ENCODE results near the gene RARB.

Gene RARB

DNA sequence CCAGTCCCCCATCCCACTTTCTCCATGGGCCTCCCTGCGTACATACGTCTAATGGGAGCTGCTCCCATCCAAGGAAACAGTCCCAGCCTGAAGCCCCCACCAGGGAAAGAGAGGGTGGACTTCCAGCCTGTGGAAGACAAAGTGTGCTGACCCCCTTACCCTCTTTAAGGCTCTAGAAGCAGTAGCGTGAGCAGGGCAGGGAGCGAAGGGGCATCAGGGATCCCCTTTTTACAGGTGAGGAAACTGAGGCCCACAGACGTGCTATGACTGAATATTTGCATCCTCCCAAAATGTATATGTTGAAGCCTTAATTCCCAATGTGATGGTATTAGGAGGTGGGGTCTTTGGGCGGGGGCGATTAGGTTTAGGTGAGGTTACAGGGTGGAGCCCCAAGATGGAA lies 153.3 kb downstream of the RARB start:
- no peak for DNase-seq

DNA sequence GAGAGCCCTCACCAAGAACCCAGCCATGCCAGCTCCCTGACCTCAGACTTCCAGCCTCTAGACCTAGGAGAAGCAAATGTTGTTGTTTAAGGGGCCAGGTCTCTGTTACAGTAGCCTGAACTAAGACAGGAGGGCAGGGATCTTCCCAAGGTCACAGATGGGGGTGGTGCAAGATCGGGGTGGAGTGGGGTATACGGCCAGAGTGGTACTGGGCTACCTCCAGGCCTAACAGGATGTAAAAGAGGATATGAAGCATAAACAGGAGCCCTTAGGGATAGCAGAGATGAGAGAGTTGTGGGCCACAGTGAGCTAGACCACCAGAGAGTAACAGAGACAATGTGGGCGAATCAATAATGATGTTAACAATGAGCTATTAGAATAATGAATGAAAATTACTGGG lies 153.8 kb downstream of the RARB start:
- DNase-seq, result no peak

DNA sequence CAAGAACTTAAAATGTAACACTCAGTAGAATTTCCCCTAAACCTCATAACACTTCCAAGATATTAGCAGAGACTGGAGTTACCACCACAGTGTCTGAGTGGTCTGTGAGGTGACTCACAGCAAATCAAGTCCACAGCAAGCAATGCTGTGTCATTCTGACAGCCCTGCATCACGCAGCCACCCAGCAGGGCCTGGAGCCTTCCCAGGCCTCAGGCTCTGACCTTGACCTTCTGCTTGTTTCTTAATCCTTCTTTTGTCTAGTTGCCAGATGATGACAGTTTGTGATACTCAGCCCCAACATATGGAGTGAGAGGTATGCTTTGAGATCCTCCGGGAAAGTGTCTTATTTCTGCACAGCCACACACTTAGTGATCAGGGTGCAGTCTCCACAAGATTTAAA lies 154.2 kb downstream of the RARB start:
- peak; percentile 50 for DNase-seq

DNA sequence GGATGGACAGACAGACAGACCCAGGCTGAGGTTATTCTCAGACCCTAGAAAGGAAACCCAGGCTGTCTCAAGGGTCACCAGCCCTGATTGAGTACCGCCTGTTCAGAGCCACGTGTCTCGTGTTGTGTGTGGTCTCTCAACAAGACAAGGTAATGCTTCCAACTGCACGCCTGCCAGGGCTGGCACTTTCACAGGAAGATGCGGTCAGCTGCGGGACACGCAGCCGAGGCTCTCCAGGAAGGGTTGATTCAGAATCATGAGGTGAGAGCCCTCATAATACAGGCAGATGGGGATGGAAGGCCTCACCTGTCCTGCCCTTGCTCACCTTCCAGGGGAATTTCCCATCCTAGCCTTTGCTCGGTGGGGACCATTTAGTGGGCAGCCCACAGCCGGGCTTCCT lies 155.3 kb downstream of the RARB start:
- DNase-seq, result no peak

DNA sequence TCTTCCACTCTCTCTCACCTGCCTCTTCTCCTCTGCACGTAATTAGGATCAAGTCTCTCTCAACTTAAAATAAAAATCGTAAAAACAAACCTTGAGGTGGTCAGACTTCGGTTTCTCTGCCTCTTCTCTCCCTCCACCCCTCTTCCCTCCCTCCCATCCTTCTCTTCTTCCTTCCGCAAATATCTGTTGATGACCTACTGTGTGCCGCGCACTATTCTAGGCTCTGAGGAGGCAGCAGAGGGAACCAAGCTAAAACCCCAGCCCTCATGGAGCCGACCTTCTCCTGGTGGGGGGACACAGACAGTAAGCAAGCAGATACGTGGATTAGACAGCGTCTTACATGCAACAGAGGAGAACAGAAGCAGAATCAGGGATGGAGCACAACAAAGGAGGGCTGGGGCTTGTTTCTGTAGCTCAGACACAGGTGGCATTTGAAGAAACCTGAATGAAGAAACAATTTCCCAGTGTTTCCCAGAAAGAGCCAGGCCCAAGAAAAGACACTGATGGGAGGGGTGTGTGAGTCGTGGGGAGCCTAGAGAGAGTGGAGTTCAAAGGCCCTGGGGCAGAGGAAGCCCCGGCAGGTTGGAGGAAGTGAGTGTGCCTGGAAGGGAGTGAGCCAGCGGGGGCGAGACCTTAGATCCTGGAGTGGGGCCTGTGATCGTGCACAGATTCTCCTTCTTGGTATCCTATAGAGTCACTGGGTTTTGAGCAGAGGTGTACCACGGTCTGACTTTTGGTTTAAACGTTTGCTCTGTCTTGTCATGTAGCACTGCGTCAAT lies 156.1 kb downstream of the RARB start:
- DNase-seq, result peak; percentile 35

DNA sequence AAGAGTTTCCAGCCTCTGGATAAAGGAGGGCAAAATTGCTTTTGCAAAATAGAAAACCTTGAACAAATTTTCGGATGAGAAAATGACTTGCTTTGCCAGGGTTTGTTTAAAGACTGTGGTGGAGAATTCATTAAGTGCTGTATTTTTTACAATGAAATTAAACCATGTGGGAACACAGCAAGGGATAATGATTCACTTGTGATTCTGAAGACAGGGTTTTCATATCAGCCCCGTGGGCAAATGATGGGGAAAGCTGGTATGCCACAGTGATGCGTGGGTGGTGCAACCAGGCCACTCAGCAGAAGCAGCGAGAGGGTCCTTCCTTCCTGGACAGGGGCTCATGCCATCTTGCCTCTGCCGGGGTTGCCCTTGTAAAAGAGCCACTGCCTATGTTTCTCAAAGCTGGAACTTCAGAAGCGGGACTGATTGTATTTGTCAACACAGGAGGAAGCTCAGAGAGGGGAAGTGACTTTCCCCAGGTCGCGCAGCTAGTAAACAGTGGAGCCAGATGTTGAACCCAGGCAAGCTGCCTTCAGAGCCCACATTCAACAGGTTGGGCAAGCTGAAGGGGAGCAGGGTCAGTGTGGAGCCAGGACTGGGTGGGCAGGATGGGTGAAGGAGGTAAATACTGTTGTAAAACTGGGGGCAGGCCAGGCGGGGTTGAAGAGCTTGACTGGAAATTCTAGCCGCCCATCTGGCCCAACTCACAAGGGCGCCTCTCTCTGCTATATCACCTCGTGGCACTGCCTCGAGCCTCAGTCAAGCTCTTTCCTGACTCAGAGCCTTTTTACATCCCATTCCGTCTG lies 157.5 kb downstream of the RARB start:
- peak; percentile 19 for DNase-seq

DNA sequence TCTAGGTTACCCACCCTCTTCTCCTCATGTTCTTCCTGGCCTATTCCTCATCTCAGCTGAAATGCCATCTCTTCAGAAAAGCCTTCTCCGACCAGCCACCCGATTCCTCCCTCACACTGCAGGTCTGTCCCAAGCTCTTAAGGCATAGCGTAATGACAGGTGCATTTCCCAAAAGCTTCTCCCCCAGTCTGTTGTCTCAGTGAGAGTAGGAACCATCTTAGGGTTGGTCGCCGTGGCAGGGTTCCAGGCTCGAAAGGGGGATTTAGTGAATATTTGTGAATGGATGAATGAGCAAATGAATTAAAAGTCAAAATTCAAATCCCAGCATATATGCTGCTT lies 158.1 kb downstream of the RARB start:
- no peak for DNase-seq

DNA sequence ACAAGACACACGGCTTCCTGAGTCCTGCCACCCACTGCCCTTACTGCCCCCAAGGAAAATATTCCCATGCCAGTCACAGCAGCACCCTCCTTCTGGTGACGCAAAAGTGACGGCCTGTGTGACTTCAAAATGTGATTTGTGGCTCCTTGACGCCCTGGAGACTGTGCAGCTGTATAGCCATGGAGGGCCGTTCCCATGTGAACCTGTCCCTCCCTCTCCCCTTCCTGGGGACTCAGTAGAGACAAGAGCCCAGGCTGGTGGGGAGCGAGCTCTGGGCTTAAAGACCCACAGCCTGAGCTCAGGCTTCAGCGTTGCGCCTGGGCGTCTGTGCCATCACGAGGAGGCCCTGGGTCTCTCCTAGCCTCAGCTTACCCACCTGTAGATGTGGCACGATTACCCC lies 158.5 kb downstream of the RARB start:
- DNase-seq, result no peak

DNA sequence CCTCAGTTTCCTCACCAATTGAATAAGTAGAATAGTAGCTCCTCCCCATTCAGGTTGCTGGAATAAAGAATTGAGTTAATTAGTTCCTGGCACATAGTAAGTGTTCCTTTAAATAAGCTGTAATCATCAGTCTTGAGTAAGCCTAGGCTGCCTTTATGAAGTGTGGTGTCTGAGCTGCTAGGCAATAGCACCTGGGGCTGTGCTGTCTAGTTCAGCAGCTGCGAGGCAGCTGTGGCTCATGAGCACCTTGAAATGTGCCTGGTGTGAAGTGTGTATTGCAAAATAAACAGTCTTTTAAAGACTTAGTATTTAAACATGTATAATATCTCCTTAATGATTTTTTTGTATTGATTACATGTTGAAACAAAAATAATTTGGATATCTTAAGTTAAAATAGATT lies 159.0 kb downstream of the RARB start:
- peak; percentile 78 for DNase-seq

DNA sequence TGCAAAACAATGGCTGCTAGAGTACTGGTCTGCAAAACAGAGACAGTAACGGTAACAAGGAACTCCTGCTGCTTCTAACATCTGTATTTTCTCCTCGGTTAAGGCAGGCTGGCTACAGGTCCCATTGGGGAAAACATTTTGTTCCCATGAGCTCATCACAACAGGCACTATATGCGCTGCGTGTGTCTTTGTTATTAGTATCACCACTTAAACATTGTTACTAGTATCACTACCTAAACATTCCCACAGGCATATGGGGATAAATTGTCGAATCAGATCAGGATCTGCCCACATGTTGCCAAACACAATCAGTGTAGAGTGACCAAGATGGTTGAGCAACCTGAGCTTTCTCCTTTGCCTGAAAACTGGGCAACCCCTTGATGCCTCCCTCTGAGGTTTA lies 159.5 kb downstream of the RARB start:
- peak; percentile 39 for DNase-seq

DNA sequence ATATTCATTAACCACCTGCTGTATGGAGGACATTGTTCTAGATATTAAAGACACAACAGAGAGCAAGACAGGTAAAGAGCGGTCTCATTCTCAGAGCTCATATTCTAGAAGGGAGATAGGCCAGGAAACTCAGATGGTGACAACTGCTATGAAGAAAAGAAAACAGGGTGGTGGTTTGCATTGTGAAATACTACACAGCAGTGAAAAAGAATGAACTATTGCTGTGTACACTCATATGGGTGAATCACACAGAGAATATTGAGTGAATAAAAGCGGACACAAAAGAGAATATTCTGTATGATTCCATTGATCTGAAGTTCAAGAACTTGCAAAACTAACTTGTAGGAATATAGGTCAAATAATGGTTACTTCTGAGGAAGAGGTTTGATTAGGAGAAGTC lies 159.9 kb downstream of the RARB start:
- no peak for DNase-seq

DNA sequence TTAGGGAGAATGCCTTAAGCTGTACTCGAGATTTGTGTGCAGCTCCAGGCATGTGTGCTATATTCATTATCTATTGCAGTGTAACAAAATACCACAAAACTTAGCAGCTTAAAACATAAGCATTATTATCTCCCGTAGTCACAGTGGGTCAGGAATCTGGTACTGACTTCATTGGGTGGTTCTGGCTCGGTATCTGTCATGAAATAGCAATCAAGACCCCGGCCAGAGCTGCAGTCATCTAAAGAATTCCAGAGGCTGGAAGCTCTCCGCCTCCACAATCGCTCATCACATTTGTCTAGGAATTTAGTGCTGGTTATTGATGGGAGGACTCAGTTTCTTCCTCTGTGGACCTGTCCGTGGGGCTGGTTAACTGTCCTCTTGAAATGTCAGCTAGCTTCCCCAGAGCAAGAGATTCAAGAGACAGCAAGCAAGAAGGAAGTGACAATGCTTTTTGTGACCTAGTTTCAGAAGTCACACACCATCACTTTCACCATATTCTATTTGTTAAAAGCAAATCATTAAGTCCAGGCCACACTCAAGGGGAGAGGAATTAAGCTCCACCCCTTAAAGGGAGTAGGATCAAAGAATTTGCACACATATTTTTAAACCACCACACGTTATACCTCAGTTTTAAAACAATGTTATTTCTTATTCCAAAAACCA lies 160.5 kb downstream of the RARB start:
- no peak for DNase-seq

DNA sequence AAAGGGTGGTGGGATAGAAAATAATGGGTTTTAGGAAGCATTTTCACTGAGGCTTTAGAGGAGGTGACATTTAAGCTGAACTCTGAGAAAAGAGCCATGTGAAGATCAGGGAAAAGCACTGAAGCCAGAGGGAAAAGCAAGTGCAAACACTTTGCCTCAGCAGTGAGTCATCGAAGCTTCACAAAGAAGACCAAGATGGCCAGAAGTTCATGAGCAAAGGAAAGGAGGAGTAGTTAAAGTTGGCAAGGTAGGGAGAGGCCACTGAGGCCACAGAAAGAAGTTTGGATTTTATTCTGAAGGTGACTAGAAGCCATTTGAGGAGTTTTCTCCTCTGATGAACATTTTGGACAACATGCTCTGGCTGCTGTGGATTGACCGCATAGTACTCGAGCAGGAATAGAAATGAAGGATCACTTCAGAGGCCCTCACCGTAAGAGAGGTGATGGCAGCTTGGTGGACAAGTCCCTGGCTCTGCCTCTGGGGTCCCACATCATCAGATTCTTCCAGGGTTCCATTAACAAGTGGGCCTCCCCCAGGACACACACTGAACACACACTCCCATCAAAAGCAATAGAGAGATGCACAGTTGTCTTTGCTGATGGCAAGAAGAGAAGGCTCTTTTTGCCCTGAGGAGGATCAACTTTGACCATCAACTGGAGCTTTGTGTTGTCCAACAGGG lies 161.2 kb downstream of the RARB start:
- DNase-seq, result no peak

DNA sequence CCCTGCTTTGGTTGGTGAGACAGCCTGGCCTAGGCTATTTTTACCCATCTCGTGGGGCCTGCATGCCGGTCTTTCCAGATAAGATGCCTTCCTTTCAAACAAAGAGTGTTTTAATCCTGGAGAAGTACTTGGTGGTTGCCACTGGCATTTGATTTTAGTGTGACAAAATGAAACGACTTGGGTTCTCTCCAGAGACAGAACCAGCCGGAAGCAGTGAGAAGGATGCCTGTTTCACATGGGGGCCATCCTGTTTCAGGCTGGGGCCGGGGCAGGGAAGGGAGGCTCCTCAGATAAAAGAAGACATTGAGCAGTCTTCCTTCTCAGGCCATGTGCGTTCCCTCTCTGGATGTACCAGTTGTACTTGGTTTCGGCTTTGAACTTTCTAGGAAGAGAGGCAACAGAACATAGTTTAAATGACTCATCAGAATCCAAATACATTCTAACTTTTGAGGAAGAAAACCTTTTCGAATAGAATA lies 161.8 kb downstream of the RARB start:
- DNase-seq, result no peak

DNA sequence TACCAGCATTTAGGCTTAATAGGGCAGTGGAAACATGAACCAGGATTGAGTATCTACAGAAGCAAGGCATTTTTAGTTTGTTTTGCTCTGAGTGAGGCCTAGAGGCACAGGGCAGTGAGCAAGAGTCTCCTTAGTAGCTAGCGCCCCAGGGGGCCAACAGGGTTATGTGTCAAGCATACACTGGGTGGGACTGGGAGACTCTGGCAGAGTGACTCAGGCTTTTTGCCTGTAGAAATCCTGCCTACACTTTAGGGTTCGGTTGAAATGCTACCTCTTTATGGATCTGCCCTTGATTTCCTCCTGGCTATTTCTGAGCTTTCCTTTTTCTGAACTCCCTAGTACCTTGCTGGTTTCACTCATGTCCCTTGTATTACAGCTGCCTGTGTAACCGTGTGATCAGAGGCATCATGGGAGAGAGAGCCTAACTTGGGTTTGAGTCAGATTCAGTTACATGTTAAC lies 164.5 kb downstream of the RARB start:
- peak; percentile 71 for DNase-seq

DNA sequence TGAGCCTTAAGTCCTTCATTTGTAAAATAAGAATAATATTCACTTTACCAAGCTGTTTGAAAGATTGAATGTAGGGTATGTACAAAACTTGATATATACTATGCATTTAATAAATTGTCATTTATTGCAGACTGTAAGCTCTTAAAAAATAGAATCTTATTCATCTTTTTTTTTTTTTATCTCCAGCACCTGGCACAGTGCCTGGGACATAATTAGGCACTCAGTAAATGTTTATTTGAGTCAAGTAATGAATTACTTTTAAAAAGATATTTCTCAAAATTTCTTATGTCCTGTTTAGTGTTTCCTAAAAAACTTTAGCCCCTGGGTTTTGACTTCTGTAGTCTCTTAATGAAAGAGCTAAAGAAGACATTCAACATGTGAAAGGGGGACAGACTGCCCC lies 164.9 kb downstream of the RARB start:
- peak; percentile 23 for DNase-seq

DNA sequence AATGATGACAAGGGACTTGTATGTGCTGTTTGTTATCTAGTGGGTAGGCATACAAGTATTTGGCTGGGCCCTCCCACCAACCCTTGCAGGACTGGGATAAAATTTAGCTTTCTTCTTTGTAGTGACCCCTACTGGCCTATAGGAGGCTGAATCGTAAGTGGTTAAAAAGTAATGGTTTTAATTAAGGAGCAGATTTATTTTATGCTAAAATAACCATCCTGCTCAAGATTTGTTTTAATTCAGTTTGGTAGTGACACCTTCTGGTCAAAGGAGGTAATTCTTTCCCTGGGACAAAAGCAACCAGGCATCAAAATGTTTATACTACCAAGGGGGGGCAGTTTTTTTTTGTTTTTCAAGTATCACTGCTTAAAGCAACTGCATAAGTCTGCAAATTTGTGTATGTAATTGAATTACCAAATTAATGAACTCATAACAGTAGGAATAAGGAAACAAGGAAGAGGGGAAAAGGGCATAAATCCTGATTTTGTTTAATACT lies 166.0 kb downstream of the RARB start:
- DNase-seq, result peak; percentile 67

DNA sequence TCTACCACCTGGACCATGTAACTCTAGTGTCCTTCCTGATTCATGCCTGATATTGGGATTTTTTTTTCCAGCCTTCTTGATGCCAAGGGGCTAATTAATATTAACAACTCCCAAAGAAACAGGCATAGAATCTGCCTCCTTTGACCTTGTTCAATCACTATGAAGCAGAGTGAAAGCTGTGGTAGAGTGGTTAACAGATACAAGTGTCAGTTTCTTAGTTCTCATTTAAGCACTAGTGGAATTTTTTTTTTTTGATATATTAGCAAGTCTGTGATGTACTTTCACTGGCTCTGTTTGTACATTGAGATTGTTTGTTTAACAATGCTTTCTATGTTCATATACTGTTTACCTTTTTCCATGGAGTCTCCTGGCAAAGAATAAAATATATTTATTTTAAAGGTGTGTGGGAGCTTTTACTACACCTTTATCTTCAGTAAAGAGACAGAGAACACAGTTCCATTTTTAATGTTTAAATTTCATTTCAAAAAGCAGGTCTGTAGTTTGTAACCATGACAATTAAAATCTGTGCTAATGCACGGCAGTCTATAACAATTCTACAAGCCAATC lies 169.6 kb downstream of the RARB start:
- peak; percentile 73 for DNase-seq

DNA sequence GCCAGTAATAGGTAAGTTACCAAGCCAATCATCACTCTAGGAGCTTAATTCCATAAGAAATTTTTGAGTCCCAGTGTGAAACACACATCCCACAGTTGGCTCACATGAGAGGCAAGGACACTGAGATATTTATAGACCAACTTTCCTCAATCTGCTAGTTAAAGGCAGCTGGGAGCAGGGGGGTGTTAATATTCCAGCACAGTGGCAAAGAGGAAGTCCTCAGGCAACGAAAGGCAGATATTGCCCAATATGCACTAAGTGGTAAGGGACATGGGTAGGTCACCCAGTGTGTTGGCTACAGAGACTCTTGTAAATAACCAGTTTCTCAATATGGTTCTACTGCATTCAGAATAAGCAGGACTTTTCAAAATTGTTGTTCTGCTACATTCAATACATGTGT lies 175.6 kb downstream of the RARB start:
- DNase-seq, result peak; percentile 9

DNA sequence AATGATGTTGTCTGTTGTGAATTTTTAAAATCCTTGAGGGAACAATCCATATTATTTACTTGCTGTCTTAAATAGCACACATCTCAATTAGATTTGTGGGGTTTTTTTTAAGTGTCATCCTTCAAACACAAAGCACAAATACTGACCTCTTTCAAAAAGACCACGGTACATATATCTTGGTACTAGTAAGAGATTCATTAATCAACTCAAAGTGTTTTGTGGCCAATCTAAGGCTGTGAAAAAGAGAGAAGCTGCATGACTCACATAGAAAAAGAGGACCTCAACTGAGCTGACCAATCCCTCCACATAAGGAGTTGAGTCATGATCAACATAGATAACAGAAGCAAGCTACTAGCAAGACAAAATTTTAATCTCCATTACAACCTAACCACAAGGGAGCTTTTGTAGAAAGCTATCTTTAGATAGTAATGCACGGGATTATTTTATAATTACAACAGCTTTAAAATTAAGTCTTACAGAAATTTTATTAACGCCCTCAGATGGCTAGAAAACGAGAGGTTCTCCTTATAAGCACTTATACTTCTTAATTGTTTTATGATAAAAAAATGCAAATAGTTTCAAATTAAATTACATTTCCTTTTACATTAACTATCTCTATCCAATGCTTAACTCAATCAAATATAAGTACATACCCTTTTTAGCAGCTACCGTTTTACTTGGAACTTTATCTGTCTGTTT lies 176.2 kb downstream of the RARB start:
- no peak for DNase-seq

DNA sequence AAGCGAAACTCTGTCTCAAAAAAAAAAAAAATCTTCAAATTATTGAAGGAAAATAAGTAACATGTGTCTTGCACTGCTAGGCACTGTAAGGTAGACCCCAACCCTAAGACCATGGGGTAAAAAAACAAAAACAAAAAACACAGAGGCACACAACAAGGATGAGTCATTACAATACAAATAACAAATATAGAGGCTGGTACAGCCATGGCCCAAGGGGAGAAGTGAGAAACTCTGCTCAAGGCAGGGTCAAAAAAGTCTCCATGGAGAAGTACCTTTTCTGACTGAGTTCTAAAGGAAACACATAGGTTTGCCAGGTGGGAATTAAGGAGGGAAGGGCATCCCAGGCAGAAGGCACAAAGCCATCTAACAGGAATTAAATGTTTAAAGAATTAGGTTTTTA lies 182.1 kb downstream of the RARB start:
- DNase-seq, result no peak

DNA sequence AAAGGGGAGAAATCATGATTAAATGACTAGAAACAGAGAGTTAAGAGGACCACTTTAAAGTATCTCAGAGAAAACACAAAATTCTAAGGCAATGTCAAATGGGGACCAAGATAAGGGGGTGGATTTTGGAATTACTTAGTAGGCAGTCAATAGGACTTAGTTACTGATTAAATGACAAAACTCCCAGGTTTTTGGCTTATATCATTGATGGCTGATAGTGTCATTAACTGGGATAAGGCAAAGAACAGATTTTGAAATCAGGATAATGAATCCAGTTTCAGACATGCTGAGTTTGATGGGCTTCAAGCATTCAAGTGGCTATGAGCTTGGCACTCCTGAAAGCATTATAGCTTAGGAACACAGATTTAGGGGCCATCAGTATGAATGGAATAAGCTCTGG lies 182.7 kb downstream of the RARB start:
- no peak for DNase-seq
